Stimulated activated CD8-positive, alpha-beta memory T cell treated with anti-CD3 and anti-CD28 coated beads, Interleukin-7, amount 100 ng/mL, for 48 hours (primary cell): Measurements from ENCODE around the gene DOCK8.
"Not testable (repeated sequence)": the region's sequence is repeated elsewhere in the genome, so short reads cannot be mapped to it uniquely, and the experiment has no call there.

ENCODE experiments used
- DNase-seq, 2 donors: peaks; one replicate each; pipeline ENCODE4 v3.0.0-alpha.2; 2020; ENCODE audit warnings: low read depth in 1 of 2; ENCODE audit errors: extremely low read depth in 1 of 2

The DOCK8 gene

DNA sequence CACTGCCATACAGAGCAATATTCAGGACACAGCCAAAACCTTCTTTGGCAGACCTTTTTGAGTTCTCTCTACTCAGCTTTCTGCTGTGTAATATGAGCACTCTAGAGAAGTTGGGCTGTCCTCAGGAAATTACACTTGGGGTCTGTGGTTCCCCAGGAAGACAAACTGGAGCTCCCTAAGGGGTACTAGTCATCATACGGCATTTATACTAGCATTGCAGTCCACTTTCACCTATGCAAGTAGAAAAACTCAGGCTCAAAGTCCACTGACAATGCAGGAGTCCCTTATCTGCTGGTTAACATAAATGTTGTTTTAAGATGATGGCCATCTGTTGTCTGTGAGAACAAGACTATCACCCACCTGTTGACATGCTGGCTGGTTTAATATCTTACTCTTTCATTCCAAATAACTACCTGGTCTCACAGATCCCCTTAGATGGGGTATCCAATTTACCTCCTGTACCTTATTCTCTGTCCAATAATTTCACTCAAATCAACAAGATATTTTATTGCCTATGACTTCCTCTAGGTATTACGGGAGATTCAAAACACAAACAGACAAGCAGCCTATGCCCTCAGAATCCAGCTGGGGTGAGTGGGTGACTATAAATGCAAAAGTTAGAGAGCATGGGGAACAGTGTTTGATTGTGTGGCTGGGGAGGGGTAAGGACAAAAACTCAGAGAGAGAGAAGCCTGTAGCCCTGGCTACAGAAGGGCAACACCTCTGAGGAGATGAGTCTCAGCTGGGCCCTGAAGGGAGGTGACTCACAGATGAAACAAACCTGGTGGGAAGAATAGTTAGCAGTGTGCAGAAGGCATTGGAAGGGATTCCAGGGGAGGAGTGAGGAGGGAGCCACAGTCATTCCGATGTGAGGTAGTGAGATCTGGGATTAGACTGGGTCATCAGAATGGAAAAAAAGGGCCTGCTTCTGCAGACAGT, 10.2 kb downstream of the DOCK8 start:
- no peak for DNase-seq

GRCh38 chr9:227860-228259, 13.2 kb downstream of the DOCK8 start:
- DNase-seq, result no peak

- no peak for DNase-seq
Measured at GRCh38 chr9:228929-229695, 14.4 kb downstream of the DOCK8 start.

DNA sequence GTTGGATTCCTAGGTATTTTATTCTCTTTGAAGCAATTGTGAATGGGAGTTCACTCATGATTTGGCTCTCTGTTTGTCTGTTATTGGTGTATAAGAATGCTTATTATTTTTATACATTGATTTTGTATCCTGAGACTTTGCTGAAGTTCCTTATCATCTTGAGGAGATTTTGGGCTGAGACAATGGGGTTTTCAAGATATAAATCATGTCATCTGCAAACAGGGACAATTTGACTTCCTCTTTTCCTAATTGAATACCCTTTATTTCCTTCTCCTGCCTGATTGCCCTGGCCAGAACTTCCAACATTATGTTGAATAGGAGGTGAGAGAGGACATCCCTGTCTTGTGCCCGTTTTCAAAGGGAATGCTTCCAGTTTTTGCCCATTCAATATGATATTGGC, 17.0 kb downstream of the DOCK8 start:
- not testable (repeated sequence) for DNase-seq

DNA sequence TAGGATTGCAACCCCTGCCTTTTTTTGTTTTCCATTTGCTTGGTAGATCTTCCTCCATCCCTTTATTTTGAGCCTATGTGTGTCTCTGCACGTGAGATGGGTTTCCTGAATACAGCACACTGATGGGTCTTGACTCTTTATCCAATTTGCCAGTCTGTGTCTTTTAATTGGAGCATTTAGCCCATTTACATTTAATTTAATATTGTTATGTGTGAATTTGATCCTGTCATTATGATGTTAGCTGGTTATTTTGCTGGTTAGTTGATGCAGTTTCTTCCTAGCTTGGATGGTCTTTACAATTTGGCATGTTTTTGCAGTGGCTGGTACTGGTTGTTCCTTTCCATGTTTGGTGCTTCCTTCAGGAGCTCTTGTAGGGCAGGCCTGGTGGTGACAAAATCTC, 19.0 kb downstream of the DOCK8 start:
- not testable (repeated sequence) for DNase-seq

- DNase-seq, result no peak
Measured at GRCh38 chr9:237141-237857, 22.6 kb downstream of the DOCK8 start.

DNA sequence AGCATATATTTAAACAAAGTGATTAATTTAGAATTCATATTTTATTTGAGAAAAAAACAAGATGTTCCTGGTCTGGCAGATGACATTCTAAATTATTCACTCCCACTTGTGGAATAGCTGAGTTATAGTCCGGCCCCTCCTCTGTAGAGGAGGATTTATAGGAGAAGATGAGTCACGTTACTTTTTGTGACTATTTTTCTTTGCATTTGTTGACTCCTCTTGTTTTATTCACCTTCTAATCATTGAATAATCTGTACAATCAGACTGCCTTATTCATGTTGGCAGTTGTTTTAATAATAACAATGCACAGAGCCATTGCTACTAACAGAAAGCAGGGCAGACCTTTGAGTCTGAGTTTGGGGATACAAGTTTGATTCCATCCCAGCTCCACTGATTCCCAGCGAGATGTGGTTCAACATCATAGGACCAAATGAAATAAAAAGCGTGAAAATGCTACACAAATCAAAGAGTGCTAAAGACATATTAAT, 23.2 kb downstream of the DOCK8 start:
- DNase-seq, result no peak

- DNase-seq, result no peak
Measured at GRCh38 chr9:242461-243080, 27.9 kb downstream of the DOCK8 start.

DNA sequence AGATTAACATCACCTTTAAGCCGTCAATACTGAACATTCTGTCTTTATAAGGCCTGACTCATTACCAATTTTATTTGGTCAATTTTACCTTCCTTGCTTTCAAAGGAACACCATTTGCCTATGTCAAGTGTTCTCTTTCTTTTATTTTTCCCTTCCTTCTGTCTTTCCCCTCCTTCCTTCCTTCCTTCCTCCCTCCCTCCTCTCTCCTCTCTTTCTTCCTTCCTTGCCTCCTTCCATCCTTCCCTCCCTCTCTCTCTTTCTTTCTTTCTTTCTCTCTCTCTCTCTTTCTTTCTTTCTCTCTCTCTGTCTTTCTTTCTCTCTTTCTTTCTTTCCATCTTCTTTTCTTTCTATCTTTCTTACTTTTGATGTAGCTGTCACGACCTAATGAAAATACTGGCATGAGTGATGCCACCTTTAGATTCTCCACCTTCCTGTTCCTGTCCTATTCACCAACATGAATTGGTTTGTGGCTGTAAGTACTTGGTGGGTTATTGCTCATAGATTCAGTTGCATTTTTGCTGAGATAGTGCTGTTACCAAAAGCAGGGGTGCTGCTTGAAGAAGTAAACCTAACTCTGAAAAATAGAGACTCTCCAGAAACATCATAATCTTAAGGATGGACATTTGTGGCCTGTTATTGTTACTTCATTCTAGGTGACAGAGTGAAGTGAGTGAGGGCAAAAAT, 33.8 kb downstream of the DOCK8 start:
- no peak for DNase-seq

- peak in 1 of 2 donors; percentile 20 for DNase-seq
Measured at GRCh38 chr9:249025-249424, 34.4 kb downstream of the DOCK8 start.

DNA sequence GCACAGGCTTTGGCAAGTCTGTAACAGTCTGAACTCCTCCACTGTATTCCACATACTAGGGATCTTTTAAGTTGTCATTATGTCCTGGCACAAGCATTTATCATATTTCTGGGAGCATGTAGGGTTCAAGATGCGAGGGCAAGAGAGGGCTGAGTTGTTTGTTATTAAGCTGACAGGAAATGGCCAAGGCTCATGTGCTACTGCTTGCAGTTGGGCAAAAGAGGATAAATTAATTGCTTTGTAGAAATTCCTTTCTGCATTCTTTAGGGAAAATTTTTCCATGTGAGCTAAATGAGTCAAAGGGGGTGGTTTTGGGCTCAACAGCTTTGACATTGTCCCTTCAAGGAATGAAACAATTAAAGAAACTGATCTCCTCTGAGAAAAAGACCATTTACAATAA, 35.4 kb downstream of the DOCK8 start:
- DNase-seq, result no peak

DNA sequence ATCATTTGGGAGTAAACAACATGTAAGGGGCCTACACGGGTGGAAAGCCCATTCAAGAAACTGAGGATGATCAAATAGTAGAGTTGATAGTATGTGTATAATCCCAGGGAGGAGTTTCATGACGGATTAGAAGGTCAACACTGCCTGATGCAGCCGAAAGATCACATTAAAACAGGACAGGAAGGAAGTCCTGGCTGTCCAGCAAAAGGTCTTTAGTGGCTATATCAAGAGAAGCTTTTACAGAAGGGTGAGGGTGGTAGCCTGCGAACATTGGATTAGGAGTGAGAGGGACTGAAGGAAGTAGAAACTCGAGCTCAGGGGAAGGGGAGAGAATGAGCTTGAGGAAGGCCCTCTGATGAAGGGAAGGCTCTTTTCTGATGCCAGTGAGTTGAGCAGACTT, 36.0 kb downstream of the DOCK8 start:
- no peak for DNase-seq

DNA sequence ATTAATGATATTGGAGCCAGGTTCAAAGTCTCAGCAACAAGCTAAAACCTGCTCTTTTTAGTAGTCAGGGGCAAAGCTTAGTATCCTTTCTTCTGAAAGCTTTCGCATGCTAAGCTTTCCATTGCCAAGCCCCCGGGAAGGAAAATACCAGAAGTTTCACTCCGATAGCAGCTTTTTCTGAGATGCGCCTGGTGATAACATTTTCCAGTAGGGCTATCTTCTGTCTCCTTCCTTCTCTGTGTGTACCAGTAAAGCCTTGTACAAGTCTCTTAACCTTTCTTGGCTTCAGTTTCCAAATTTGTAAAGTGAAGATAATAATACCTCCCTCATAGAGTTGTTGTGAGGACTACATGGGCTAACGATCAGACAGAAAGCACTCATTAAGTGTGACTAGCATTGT, 36.7 kb downstream of the DOCK8 start:
- DNase-seq, result no peak

DNA sequence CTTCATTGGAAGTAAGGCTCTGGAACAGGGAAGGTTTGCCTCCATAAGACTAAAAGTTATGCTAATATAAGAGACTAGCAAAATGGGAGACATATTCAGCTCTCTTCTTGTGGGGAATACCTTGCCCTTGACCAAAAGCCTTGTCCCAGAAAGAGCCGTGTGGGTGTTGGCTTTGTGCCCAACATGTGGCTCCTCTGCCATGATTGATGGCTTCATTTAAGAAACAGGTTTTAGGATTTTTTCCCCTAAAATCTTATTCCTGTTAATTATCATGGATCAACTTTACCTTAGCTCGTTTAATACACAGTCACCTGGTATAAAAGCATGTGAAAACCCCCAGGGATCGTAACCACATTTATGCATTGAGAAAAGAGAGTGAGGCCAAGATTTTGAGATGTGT, 38.9 kb downstream of the DOCK8 start:
- DNase-seq, result no peak

- no peak for DNase-seq
Measured at GRCh38 chr9:254516-254915, 39.9 kb downstream of the DOCK8 start.

- no peak for DNase-seq
Measured at GRCh38 chr9:257957-258356, 43.3 kb downstream of the DOCK8 start.

- no peak for DNase-seq
Measured at GRCh38 chr9:259405-260404, 45.0 kb downstream of the DOCK8 start.

DNA sequence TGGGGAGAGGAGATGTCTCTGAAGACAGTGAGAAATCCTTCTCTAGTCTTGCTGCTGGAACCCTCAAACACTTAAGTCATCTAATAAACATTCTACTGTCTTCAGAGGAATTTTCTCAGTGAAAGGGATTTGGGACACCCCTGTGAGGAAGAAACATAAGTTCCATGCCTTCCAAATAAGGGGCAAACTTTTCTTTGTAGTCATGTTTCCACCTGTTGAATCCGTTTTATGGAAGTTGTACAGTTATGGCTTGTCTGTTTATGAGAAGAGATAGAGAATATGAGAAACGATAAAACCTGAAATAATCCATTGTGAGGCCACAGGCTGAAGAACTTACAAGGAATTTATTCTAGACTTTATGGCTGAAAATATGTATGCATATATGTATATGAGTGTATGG, 49.6 kb downstream of the DOCK8 start:
- no peak for DNase-seq
